HG02798 (cell line): Measurements from ENCODE around the gene SPAG7.

Experiments
- ATAC-seq: cut with Tn5 transposase; IDR thresholded peaks from one replicate; pipeline ENCODE4 v1.9.1; 2021; ENCODE audit warnings: mild to moderate bottlenecking; ENCODE audit not compliant: unreplicated experiment, poor library complexity

SPAG7 gene, protein sequence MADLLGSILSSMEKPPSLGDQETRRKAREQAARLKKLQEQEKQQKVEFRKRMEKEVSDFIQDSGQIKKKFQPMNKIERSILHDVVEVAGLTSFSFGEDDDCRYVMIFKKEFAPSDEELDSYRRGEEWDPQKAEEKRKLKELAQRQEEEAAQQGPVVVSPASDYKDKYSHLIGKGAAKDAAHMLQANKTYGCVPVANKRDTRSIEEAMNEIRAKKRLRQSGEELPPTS

DNA sequence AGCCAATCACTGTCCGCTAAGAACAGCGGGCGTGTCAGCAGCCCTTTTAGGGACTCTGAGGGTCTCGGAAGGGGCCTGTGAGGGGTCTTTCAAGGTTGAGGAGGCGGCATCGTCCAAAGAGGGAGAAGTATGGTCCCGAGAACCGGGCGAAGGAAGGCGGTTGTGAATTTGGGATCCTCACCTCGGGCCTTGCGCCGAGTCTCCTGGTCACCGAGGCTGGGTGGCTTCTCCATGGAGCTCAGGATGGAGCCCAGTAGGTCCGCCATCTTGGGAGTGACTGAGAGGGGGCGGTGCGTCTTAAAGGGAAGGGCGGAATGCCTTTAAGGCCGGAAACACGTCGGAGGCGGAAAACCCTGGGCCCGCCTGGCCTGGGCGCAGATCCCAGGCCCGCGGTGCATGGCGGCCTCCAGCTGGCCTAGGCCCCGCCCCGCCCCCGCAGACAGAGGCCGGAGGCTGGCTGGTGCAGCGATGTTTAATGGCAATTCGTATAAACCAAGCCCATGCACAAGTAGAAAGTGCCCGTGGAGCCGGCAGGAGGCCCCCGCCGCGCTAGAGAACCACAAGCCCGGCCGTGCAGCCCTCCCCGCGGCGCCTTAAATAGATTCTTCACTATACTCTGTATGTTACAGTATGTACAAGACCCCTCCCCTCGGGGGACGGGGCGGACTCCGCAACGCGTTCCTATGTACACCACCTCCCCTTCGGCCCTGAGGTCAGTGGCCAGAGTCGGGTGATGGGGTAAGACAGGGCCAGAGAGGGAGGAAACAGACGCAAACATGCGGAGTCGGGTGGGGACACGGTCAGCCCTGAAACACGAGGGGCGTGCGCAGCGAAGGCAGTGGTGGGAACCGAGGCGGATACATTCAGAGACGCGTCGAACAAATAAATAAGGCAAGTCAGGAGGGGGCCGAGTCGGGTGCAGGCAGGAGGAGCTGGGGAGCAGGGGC is at the start of gene SPAG7:
Gene SPAG7, minus strand, starts transcription at position 279 of the 947 bp plus-strand sequence. Its CDS starts 13 bp downstream, at position 266.
- ATAC-seq, result peak; percentile 73

DNA sequence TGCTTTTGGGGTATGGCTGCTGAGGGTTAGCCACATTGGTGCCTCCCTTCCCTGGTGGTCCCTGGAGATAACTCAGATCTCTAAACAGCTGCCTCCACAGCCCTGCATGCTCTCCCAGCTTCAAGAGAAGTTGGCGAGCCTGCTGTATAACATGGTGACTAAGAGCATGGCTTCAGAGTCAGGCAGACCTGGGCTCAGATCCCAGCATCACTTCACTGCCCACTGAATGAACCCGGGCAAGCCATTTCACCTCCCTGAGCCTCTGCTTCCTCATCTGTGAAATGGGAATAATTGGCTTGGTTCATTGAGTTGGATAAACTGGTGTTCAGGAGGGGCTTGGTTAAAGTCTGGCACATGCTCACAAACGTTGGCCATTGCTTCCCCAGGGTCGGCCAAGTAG is 46.7 kb upstream of the SPAG7 start:
- no peak for ATAC-seq

DNA sequence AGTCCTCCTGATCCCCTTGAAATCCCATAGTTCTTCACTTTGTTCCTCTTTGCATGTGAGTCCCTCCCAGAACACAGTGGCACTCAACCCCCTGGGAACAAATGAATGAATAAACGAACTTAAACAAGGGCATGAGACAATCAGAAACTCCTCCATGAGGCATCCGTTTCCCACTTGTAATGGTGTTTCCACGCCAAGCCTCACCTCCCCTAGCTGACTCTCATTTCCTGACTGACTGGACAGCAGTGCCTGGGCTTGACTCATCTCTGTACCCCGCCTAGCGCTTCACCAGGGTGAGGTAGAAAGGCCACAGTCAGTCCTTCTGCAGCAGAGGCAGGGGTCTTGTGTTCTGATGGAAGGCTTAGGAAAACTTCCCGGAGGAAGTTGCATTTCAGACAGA is 44.3 kb upstream of the SPAG7 start:
- no peak for ATAC-seq

DNA sequence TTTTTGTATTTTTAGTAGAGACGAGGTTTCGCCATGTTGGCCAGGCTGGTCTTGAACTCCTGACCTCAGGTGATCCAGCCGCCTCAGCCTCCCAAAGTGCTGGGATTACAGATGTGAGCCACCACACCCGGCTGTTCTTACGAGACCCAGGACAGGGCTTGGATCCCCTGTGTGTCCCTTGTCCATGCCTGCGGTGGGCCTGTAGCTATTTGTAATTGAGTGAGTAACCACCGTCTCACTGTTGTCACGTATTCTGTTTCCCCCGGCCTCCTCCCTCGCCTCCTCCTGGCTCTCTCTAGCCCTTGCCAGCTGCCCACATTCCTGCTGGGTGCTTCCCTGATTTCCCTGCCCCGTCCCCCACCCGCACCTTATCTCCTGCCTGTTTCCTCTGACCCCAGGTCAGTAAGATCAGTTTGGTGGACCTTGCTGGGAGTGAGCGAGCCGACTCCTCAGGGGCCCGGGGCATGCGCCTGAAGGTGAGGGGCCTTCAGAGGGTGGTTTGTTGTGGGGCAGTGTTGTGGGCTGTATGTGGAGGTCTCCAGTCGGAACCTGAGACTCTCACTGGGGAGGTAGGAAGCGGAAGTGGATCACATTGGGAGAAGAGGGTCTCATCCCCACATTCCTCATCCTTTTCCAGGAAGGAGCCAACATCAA is 35.7 kb upstream of the SPAG7 start:
- no peak for ATAC-seq

DNA sequence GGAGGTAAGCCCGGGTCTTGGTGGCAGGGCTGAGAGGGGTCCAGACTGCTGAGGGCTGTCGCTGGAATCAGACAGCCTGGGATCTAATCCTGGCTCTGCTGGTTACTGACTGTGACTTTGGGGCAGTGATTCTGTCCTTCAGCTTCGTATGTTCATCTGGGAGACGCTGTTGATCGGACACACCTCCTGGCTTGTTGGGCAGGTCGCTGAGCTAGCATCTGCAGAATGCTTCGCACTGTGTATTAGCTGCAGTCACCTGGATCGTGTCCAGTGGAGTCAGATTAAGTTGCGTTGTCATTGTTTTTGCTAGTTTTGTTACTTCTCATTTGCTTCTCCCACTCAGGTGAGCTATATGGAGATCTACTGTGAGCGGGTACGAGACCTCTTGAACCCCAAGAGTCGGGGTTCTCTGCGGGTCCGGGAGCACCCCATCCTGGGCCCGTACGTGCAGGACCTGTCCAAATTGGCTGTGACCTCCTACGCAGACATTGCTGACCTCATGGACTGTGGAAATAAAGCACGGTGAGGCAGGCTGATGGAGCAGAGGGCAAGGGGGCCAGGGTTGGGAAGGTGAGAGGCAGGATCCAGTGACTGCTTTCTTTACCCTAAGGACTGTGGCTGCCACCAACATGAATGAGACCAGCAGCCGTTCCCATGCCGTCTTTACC is 34.6 kb upstream of the SPAG7 start:
- ATAC-seq, result no peak

DNA sequence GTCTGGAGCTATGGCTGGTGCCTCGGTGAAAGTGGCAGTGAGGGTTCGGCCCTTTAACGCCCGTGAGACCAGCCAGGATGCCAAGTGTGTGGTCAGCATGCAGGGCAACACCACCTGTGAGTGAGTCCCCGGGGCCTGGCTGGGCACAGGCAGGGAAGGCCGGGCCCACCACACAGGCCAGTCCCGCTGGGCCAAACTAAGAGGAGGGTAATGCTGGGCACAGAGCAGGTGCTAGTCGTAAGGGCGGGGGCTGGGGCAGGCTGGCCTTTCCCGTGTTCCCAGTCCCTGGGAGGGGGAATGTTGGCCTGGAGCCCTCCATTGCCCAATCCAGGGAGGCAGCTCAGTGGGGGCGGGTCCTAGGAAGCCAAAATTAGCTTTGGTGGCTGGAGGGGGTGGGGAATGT is 32.6 kb upstream of the SPAG7 start:
- no peak for ATAC-seq

DNA sequence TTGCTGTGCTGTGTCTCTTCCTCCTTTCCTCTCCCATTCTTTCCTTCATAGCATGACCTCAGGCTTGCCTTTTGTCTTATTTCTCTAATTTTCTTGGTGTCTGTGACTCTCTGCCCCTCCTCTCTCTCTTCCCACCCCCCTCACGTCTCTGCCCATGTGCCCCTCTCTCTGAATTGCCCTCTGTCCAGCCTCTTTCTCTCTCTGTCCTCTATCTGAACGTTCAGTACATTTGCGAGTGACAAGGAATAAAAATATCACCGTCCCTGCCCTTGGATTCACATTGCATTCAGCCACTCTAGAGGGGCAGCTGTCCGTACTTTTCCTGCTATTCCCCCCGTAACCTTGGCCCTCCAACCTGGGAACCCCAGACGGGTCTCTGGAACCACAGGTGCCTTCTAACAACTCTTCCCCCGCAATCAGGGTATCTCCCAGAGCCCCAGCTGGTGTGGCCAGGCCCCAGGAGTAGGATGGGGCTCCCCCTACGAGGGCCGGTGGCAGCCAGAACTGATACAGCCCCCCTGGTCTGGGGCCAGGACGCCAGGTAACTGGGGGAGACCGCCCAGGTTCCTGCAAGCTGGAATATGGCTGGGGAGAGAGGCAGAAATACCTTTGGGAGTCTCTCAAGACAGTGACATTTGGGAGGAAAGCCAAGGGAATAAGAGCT is 31.9 kb upstream of the SPAG7 start:
- no peak for ATAC-seq

DNA sequence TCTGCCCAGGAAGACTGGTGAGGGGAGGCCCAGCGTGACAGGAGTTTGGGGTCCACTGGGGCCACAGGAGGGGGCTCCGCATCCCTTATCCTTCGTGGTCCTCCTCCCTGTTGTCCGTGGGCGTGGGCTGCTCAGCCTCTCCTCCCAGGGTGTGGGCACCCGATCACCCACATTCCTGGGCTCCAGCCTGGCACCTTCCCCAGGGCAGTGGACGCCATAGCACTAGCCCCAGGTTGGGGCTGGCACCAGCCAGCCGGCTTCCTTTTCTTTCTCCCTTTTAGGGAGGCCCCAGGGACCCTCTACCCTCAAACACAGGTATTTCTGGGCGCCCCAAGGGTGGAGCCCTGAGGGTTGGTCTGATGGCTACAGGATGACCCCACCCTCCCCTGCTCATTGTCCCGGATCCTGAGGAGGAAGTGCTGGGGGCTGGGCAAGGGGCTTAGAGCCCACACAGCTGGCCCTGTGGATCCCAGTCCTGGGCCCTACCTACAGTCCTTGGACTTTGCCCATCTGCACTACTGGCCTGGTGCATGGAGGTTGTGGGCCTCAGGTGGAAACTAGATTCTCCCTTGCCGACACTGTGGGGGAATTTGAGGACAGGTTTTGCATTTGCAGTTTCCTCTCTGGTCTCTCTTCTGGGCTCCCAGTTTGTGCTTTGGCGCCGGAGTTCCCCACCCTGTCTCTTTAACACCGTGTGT is 31.3 kb upstream of the SPAG7 start:
- ATAC-seq, result no peak

DNA sequence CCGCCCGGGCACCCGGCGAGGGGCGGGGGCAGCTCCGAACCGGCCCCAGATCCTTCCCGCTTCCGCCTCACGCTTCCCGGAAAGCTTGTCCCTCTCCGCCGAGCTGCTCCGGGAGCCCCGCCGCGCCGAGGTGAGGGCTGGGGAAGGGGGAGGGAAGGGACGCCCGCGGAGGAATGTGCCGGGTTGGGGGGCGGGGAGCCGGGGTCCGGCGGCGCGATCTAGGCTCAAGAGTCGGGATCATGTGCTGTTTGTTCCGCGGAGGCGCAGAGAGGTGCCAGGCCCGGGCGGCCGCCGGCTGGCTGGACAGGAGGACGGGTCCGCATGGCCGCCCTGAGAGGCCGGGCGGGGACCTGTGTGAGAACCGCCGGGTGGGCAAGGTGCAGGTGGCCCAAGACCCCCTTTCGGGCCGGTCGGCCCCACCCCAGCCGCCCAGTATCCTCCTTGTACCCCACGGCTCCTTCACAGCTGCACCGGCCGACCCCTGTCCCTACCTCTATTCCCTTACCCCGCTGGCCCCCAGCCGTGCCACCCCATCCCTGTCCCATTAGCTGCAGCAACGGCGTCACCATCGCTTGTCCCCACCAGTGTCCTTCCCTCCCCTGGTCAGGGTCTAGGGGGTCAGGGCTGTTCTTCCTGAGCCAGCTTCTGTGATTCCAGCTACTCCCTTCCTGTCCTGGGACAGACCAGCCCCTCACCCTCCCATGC is 30.6 kb upstream of the SPAG7 start:
- no peak for ATAC-seq

DNA sequence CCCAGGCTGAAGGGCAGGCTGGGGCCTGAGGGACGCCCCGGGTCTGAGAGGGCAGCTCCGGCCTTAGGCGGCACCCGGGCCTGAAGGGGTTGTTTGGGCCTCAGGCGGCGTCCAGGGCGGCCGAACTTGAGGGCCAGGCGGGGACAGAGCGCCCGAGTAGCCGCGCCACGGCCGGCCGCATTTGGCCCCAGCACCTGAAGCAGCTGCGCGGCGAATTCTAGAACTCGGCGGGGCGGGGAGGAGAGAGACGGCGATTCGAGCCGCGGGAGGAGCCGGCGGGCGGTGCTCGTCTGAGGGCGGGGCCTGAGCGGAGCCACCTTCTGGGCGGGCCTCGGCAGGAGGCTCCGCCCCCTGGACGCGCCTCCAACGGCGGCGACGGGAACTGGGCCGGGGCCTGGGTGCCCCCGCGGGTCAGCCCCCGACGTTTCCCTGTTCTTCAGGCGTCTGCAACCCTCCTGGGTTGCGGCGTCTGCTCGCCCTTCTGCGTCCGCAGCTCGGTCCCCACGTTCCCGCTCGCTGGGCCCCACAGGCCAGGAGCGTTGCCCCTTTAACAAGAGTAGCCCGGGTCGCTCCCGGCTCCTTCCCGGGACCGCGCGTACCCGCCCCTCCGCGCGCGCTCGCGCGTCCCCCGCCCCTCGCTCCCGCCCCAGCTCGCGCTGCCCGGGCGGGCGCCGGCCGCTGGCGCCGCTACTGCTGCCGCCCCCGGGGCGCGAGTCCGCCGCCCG is 29.8 kb upstream of the SPAG7 start, which contains the start of the genes INCA1 and KIF1C:
Gene INCA1, minus strand, starts transcription at position 221 of the 725 bp plus-strand sequence. CDS start 3,085 bp downstream, outside the sequence.
Gene KIF1C, plus strand, starts transcription at position 649 of the 725 bp plus-strand sequence. CDS start 2,297 bp downstream, outside the sequence.
- peak; percentile 89 for ATAC-seq

DNA sequence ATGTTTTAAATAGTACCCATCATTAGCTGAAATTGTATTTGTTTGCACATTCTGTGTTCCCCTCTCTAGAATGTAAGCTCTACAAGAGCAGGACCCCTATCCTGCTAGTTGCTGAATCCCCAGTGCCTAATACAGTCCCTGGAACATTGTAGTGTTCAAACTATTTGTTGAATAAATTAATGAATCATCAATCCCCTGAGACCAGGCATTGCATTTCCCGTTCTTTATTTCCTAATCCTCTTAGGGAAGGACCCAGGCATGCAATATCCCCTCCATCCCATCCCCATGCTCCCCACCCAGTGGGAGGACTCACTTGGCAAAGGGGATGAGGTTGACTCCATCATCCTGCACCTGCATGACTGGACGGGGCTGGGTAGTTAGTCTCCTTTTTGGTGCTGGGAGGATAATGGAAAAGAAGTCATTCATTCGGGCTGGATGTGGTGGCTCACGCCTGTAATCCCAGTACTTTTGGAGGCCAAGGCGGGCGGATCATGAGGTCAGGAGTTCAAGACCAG is 26.5 kb upstream of the SPAG7 start:
- no peak for ATAC-seq

DNA sequence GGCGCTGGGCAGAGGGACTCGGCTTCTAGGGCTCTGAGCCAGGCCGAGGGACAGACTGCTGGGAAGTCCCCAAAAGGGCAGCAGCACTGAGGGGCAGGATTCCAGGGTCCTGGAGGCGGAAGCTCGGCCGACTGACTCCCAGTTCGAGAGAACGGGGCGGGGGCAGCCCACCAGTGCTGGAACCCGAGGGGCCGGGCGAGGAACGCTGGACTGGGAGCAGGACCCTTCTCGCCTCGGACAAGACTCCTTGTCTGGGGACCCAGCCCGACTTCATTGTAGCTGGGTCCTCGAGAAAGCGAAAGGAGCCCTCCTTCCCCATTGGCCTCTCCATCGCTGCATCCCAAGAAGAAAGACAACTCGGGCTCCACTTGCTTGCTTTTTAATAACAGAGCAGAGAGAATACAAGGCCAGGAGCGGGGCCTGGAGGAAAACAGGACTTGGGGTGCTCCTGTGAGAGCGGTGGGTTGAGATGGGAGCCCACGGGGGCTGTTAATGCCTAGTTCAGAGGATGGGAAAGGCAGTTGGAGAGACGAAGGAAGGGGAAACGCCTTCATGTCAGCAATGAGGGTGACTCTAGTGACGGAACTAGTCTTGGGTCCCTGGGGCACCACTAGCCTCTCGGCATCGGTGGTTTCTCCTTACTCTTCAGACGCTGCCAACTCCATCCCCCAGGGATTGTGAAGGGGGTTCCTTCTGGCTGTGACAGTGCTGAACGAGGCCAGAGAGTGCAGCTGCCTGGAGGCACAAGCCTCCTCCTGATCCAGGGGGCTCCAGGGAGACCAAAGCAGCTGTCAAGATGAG is 20.4 kb upstream of the SPAG7 start:
- no peak for ATAC-seq

DNA sequence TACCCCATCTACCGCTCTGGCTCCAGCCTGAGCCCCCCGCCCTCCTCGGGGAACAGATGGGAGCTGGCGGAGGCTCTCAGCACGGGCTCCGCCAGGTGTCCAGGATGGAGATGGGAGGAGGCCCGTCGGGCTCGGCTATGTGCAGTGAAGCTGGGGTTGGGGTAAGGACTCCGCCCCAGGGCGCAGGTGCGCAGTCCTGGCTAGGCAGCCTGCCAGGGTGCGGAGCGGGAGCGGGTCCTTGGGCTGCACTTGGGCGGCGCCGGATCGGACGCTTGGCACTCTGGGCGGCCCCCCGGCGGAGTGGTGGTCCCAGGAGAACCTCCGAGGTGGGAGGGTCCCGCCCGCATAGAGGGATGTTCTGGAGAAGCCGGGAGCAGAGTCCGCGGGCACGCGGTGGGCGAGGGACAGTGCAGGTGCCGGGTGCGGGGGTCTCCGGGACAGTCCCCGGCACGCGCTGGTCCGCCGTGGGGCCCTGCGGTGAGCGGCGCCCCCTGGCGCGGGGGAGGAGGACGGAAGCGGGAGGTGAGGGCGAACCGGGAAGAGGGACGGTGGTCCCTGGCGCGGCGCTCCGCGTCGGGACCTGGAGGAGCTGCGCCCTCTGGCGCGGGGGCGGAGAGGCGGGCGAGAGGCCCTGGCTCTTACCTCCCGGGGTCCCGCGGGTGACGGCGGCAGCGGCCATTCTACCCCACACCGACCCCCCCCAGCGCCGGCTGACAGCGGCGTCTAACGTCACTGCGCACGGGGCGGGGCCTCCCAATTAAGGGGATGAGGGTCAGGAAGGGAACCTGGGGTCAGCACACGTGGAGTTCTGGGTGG is 19.5 kb upstream of the SPAG7 start, which contains the start of gene CAMTA2:
Gene CAMTA2, minus strand, starts transcription at position 725 of the 816 bp plus-strand sequence. CDS start 1,453 bp downstream, outside the sequence.
- peak; percentile 75 for ATAC-seq

DNA sequence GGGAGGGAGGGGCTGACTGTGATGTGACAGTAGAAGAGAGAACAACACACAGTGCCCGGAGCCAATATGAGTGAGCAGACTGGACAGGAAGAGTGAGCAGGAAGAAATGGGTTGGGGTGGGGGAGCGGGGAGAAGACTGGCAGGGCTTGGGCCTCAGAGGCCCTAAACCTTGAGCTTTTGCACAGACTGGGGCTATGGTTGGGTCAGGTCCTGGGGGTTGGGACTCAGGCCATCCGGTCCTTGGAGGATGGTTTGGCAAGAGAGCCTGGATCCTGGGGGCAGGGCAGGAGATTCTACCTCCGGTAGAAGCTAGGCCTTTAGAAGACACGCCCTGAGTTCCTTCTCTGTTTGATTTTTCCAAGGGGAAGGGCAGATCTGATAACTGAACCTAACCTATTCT is 18.8 kb upstream of the SPAG7 start:
- no peak for ATAC-seq

DNA sequence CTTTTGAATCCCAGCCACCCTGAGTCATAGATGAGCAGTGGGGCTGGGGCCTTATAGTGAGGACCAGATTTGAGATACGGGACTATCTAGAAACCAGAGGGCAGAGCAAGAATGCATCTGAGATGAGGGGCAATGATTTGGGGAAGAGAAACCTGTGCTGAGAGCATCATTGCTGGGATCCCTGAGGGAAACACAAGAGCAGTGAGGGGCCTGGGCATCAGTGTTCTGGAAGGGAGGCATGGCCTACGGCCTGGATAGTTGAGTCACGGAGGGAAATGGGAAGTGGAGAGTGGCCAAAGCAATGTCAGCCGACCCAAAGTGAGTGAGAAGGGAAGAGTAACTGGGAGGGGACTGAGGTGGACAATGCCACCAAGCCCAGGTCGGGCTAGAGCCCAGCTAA is 14.7 kb upstream of the SPAG7 start:
- ATAC-seq, result no peak

DNA sequence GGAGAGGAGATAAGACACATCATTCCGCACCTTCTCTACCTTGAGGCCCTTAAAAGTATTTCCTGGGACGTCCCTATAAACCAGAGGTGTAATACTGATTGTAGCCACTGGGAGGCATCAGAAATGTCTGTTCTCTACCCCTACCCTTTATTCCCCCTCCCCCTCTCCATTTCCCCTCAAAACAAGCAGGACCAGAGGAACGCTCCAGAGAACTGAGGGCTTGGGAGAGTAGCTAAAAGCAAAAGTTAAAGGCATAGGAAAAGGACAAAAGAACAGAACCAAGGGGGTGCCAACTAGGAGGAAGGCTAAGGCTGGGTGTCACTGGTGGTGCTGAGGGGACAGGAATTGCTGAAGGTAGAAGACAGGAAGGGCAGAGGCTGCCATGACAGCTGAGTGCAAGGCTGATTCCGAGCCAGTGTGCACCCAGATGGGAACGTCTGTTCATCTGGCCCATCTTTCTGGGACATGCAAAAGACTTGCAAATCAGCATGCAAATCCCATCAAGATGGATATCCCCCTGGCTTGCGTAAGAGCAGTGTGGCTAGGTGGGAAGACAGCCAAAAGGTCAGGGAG is 13.1 kb upstream of the SPAG7 start:
- ATAC-seq, result no peak
